ENCODE data around the gene BTBD1. TPM values are rescaled to one million over a fixed set of nuclear protein-coding genes. Genes with fewer than 3 reads are reported as not detected.

BTBD1 gene
- 45.4 TPM for polyA plus RNA-seq (2013, experiment 1 of 2; ENCODE audit: insufficient read length)
- polyA plus RNA-seq (2013, experiment 2 of 2; ENCODE audit: insufficient read length) = 47.7 TPM

GRCh38 chr15:83066734-83067637, at the start of gene BTBD1:
Gene BTBD1, minus strand, starts transcription at chr15:83067252. Its CDS starts 101 bp downstream, at chr15:83067151.
- peak; percentile 98 for DNase-seq

DNA sequence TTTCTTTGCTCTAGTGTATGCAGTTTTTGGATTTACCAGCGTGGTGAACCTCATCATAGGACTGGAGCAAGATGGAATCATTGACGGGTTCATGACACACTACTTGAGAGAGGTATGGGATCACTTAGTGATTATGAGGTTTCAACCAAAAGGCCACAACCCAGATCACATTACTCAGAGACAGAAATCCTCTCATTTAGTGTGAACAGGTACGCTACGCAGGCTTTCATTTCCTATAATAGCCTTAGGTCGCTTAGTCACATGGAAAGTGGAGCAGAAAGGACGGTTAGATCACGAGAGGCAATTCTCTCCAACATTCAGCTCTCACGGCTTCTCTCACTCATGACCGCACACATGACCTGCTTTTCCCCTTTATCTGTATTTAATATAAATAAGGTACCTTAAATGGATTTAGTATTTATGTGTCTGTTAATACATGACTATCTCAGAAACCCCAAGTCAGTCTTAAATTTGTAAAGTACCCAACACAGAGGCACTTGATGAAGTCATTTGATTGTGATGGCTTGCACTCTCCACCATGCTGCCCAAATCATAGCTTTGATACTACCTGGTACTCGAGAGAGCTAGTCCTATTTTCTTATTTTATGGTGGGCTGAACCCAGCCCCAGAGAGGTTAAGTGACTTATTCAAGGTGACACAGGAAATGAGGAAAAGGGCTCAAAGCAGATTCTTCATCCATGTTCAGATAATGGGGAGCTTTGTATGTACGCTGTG, 48.9 kb upstream of the BTBD1 start:
- no peak for DNase-seq

- no peak for DNase-seq
Measured at GRCh38 chr15:83115410-83115809, 48.4 kb upstream of the BTBD1 start.

- no peak for DNase-seq
Measured at GRCh38 chr15:83114856-83115255, 47.8 kb upstream of the BTBD1 start.

GRCh38 chr15:83113881-83114674, 47.0 kb upstream of the BTBD1 start:
- DNase-seq = no peak

GRCh38 chr15:83112956-83113299, 45.9 kb upstream of the BTBD1 start:
- no peak for DNase-seq

DNA sequence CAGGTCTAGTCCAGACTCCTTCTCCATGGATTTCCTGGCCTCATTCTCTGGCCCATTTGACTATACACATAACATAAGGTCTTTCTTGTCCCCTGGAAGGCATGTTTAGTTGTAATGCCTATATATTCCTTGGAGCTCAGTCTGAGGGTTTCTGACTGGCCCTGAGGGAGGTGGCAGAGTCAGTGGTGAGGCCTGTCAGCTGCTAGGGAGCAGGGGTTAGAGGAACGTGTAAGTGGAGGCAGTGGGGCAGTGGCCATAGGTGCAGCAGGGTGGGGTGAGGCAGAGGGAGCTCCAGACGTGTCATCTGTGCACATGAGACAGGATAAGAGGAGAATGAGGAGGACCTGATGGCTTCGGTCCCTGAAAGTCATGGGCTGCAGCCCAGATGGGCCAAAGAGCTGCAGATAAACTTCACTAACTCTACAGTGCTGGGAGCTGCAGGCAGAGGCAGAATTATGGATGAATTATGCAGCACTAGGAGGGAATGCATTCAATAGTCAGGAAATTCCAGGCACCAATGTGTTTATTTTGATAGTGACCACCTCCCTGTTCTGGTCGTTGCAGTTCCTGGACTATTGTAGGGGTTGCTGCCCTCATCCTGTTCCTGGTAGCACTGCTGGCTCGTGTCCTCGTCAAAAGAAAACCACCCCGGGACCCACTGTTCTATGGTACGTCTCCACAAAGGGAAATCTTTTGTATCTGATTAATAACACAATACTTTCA, 45.3 kb upstream of the BTBD1 start:
- peak; percentile 86 for DNase-seq

GRCh38 chr15:83111149-83111548, 44.1 kb upstream of the BTBD1 start:
- DNase-seq = no peak

GRCh38 chr15:83110381-83110780, 43.3 kb upstream of the BTBD1 start:
- DNase-seq = no peak

GRCh38 chr15:83109532-83109931, 42.5 kb upstream of the BTBD1 start:
- DNase-seq = no peak

DNA sequence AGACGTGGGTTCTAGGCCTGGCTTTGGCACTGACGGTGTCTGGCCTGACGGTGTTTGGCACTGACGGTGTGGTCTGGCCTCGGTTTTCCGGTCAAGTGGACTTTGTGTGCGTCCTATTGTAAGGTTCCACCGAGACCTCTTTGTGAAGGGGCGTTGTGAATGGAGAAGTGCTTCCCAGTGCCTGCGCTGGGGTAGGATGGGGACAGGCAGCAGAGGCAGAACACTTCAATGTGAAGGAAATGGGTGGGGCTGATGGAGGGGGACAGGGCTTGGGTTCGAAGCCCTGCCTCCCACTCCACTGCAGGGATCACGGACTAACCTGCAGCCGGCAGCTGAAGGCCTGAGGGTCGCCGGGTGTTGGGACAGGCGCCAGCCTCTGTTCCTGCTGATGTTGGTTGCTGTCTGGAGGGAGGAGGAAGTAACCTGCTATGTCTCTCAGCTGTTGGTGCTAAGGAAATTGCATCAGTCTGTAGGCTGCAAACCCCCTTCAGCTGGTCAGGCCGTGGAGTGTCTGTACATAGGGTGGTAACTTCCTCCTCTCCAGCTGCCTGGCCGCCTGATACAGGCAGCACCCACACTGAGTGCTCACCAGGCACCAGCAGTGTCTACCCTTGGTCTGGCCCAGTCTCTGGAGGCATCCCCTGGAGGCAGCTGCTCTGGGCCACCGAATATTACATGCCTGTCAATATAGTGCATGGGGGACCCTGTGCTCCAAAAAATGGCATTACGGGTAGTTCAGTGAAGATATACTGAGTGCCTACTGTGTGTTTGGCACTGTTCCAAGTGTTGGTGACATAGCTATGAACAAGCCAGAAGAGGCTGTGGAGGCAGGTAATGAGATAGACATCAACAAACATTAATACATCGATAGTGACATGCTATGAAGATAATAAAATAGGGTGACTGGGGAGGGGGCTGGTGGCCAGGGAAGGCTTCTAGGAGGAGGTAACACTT, 41.5 kb upstream of the BTBD1 start:
- DNase-seq = peak; percentile 46

DNA sequence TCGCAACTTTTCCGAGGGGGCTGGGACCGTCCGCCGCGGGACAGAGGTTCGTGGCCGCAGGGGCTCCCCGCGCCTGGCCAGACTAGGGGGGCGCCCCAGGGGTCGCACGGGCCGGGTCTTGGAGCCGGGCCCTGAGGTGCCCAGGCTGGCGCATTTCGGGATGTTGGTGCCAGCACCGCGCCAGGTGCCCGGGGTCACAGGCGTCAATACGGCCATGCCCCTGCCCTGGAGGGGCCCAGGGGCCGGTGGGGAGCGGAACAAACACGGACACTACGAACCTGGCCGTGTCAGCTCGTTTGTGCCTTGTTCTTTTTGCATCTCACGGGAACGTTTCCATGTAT, 40.8 kb upstream of the BTBD1 start:
- DNase-seq = no peak

DNA sequence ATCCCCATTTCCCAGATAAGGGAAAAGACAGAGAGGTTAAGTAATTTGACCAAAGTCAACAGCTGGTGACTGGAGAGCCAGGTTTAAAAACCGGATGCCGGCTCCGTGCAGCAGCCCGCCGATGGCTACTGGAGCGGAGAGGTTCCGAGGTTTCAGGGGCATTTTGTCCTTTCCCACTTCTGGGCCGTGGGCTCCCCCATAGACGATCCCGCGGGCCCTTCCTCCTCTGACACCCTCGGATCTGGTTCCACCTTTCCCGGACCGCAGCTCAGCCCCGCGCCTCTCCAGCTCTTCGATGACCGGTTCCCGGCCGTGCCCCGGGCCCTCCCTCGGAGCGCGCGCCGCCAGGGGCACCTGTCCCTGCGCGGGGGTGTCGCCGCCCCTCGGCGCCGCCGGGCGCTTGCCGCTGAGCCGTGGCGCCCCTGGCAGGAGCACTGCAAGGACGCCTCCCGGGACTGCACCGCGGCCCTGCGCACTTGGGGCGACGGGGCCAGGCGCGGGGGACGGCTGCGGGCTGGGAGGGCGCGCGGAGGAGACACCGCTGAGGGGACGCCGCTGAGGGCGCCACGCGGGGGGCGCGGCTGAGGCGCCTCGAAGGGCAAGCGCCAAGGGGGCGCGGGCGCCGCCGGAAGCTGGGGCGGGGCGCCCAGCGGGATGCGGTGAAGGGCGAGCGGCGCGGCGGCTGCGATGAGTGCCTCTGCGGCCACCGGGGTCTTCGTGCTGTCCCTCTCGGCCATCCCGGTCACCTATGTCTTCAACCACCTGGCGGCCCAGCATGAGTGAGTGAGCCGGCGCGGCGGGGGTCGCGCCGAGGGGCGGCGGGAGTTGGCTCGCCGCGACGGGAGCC, 40.2 kb upstream of the BTBD1 start, which contains the start of gene TM6SF1:
TSS of gene TM6SF1 (plus strand) at position 652 of the 847 bp plus-strand sequence. CDS start at position 688, 36 bp downstream.
- DNase-seq = peak; percentile 13

GRCh38 chr15:83105440-83105839, 38.4 kb upstream of the BTBD1 start:
- DNase-seq = no peak

GRCh38 chr15:83104141-83104540, 37.1 kb upstream of the BTBD1 start:
- no peak for DNase-seq

GRCh38 chr15:83102346-83102745, 35.3 kb upstream of the BTBD1 start:
- no peak for DNase-seq

GRCh38 chr15:83100097-83100646, 33.1 kb upstream of the BTBD1 start:
- no peak for DNase-seq

GRCh38 chr15:83099290-83099689, 32.2 kb upstream of the BTBD1 start:
- DNase-seq = no peak

DNA sequence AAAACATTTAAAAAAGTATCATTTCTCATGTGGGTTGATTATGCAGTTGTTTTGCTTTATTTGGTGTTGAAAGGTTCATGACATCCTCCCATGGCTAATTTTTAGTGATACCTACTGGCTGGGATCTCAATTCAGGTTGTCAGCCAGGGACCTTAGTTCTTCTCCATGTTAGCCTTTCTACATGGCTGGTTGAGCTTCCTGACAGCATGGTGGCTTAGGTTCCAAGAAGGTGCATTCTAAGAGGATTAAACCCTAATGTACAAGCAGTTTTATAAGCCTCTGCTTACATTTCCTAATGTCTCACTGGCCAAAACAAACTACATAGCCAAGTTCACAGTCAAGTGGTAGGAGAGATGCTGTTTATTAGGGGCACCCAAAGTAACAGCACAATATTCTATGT, 31.0 kb upstream of the BTBD1 start:
- DNase-seq = no peak

DNA sequence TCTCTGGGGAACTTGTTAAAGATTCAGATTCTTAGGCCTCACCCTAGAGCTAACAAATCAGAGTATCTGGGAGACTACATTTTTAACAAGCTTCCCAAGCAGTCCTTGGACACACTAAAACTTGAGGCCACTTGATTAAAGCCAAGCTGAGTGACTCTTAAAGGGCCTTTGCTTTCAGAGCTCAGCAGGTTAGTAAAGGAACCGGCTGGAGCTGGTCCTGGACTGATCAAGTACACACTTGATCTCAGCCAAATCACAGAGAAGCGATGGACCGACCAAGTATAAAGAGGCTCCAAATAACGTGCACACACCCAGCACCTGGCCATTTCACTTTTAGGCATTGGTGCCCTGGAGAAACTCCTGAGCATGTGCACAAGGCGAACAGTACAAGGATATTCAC, 27.5 kb upstream of the BTBD1 start:
- no peak for DNase-seq
